GM12864 (cell line): ENCODE results near the gene SDHAF3.

ENCODE experiments used
- DNase-seq: peaks from one replicate; pipeline ENCODE4 v3.0.0-alpha.2; 2011; ENCODE audit warnings: low read depth
- H3K4me3 ChIP-seq: 2 replicates; pipeline ENCODE4 v1.5.1; 2011; ENCODE audit warnings: mild to moderate bottlenecking, low read depth, low read length, control low read depth
- CTCF ChIP-seq: IDR thresholded peaks from 2 replicates; pipeline ENCODE4 v1.5.1; 2011; ENCODE audit warnings: low read depth, mild to moderate bottlenecking, moderate library complexity, low read length, control low read depth, inconsistent platforms; ENCODE audit errors: missing control alignments

SDHAF3 gene

GRCh38 chr7:97200018-97200417 lies 82.5 kb downstream of the SDHAF3 start:
- no peak for TF ChIP-seq CTCF
- H3K4me3 ChIP-seq = no peak overlapping the region
- DNase-seq = no peak

GRCh38 chr7:97203957-97204356 lies 86.5 kb downstream of the SDHAF3 start:
- no peak for TF ChIP-seq CTCF
- no peak for DNase-seq
- no peak overlapping the region for H3K4me3 ChIP-seq

- no peak for DNase-seq
- TF ChIP-seq CTCF = no peak
These were observed 87.3 kb downstream of the SDHAF3 start for GRCh38 chr7:97204821-97205220.

GRCh38 chr7:97215556-97215955 lies 98.1 kb downstream of the SDHAF3 start:
- no peak for DNase-seq
- TF ChIP-seq CTCF = no peak

More at GRCh38 chr7:97204821-97205220, 87.3 kb downstream of the SDHAF3 start:
- H3K4me3 ChIP-seq = no peak overlapping the region

GRCh38 chr7:97218767-97219166 lies 101.3 kb downstream of the SDHAF3 start:
- H3K4me3 ChIP-seq = no peak overlapping the region
- no peak for TF ChIP-seq CTCF
- DNase-seq = no peak

More at GRCh38 chr7:97215556-97215955, 98.1 kb downstream of the SDHAF3 start:
- H3K4me3 ChIP-seq = no peak overlapping the region

- no peak for DNase-seq
- no peak overlapping the region for H3K4me3 ChIP-seq
- no peak for TF ChIP-seq CTCF
These were observed 101.7 kb downstream of the SDHAF3 start for GRCh38 chr7:97219237-97219636.

- no peak for TF ChIP-seq CTCF
- DNase-seq = no peak
- no peak overlapping the region for H3K4me3 ChIP-seq
These were observed 106.8 kb downstream of the SDHAF3 start for GRCh38 chr7:97224316-97224715.
